Keratinocyte (primary cell): ENCODE measurements around the gene LGALS4.

ENCODE experiments used
- EZH2 ChIP-seq: IDR thresholded peaks from one replicate; pipeline ENCODE4 v1.6.1; 2012; ENCODE audit warnings: inconsistent platforms, mild to moderate bottlenecking, low read length, moderate library complexity
- TF ChIP-seq, protein P1 (sequence below), 3 experiments: IDR thresholded peaks in 1 of 3; conservative IDR thresholded peaks in 1 of 3; optimal IDR thresholded peaks in 1 of 3; 2 replicates in 2 of 3; 3 replicates in 1 of 3; pipeline versions ENCODE3 to v1.5.1; 2011; ENCODE audit warnings: low read length in 3 of 3, mild to moderate bottlenecking in 3 of 3, moderate library complexity in 2 of 3, control low read depth in 1 of 3, inconsistent platforms in 1 of 3; ENCODE audit not compliant: insufficient read depth in 2 of 3; ENCODE audit errors: extremely low read depth in 1 of 3

GRCh38 chr19:38830039-38830733 is 17.4 kb upstream of the LGALS4 start:
- TF ChIP-seq, protein P1, sequence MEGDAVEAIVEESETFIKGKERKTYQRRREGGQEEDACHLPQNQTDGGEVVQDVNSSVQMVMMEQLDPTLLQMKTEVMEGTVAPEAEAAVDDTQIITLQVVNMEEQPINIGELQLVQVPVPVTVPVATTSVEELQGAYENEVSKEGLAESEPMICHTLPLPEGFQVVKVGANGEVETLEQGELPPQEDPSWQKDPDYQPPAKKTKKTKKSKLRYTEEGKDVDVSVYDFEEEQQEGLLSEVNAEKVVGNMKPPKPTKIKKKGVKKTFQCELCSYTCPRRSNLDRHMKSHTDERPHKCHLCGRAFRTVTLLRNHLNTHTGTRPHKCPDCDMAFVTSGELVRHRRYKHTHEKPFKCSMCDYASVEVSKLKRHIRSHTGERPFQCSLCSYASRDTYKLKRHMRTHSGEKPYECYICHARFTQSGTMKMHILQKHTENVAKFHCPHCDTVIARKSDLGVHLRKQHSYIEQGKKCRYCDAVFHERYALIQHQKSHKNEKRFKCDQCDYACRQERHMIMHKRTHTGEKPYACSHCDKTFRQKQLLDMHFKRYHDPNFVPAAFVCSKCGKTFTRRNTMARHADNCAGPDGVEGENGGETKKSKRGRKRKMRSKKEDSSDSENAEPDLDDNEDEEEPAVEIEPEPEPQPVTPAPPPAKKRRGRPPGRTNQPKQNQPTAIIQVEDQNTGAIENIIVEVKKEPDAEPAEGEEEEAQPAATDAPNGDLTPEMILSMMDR (optimal IDR thresholded peaks at IDR 0.05 in 1 of 3, IDR thresholded peaks at IDR 0.05 in 1 of 3, conservative IDR thresholded peaks at IDR 0.05 in 1 of 3; ENCODE audit: extremely low read depth in 1 of 3, insufficient read depth in 2 of 3, low read length in 3 of 3) = no peak
- no peak for TF ChIP-seq EZH2
